ENCODE data around the gene DGUOK.
"Not testable (repeated sequence)": the region's sequence is repeated elsewhere in the genome, so short reads cannot be mapped to it uniquely, and the experiment has no call there.

Gene DGUOK

DNA sequence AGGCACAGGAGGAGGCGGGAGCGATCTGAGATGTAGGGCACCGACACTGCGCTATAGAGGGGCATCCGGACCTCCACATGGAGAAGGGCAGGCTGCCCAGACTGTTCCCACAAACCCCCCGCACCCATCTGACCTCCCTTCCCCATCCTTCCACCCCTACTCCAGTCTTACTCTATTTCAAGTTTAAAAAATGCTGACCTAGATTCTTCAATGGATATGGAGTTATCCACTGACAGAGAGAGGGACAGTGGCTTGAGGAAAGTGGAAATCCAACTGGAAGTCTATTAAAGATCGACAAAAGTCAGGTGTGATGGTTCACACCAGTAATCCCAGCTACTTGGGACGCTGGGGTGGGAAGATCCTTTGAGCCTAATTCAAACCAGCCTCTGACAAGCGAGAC is 5.1 kb upstream of the DGUOK start:
- no peak for DNase-seq (ENCODE audit: low read depth)

DNA sequence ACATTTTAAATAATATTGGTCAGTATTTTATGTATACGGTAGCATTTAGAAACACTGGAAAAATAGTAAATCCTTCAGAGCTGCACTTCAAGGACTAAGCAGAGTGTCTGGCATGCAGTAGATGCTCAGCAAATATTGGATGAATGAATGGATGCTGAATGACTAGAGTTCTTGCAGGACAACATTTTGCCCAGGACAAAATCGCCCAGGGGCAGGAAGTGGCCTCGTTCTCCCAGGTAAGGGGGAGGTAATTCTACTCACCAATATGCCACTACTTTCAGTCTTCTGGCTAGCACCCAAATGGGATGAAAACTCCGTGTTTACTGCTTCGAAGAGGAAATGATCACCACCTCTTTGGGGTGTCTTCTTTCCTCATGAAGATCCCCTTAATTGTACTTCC is 4.0 kb upstream of the DGUOK start:
- no peak for DNase-seq (ENCODE audit: low read depth)

DNA sequence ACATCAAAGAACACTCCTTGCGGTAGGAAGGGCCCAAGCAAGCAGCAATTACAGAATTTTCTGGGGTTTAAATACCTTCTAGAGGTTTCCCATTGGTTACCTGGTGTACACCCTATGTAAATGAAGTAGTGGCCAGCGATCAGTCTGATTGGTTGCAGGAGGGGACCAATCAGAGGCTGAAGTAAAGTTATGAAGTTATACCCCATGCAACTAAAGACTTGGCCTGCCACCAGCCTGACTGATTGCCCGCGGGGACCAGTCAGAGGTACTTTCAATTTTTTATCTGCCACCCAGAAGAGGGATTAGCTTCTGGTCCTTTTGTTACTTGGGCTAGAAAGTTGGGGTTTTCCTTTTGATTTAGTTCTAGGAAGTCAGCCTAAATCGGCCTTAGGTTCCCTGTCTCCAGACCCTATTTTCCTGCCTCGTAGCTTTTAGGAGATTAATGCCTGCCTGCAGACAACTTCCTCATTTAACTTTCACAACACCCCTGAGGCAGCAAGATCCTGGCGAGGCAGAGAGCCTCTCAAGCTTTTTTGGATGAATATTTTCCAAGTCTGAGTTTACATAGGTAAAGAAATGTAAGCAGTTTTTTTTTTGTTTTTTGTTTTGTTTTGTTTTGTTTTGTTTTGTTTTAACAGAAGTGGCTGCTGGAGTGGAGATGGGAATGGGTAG is 1.5 kb upstream of the DGUOK start:
- no peak for DNase-seq (ENCODE audit: low read depth)

DNA sequence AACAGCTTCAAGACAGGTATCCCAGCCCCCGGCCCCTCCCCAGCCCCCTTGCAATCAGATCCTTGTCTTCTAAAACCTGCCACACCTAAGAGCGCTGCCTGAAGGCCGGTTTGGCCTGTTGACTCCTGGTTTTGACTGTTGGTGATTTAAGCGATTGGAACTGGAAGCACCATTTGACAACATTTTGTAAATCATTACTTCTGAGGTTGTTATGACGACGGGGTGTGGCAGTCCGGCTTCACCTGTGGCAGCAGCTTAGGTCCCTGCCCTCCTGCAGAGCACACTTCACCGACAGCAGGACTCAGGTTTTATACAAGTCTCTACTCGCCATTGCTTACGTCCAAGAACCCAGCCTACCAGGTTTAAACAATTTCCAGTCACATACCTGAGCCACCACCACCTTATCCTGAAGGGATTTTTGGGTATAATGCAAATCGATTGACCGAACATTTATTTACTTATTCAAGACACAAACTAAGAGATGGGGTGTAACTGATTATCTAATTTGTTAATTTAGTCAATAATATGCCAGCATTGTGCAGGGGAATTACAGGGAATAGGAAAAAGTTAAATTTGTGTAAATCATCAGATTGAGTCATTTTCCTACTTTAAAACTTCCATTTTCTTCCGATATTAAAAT is 707 bp upstream of the DGUOK start:
- no peak for DNase-seq (ENCODE audit: low read depth)

DNA sequence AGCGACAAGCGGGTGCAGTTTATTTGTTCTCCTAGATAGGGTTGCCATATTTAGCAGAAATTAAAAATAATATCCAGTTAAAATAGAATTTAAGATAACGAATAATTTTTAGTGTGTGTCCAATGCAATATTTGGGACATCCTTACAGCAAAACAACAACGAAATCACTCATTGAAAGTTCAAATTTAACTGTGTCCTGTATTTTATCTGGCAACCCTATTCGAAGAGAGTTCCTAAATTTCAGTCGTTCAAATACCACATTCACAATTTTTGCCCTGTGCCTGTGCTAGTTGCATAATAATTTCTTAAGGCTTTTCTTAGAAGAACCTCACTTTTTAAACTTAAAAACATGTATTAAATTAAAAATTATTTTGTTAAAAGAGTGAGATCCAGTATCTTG is 664 bp downstream of the DGUOK start:
- no peak for DNase-seq (ENCODE audit: low read depth)

- no peak for DNase-seq (ENCODE audit: low read depth)
Measured at GRCh38 chr2:73928963-73929347, 2.3 kb downstream of the DGUOK start.

GRCh38 chr2:73930386-73930785 is 3.7 kb downstream of the DGUOK start:
- no peak for DNase-seq (ENCODE audit: low read depth)

GRCh38 chr2:73931531-73932500 is 5.1 kb downstream of the DGUOK start:
- no peak for DNase-seq (ENCODE audit: low read depth)

DNA sequence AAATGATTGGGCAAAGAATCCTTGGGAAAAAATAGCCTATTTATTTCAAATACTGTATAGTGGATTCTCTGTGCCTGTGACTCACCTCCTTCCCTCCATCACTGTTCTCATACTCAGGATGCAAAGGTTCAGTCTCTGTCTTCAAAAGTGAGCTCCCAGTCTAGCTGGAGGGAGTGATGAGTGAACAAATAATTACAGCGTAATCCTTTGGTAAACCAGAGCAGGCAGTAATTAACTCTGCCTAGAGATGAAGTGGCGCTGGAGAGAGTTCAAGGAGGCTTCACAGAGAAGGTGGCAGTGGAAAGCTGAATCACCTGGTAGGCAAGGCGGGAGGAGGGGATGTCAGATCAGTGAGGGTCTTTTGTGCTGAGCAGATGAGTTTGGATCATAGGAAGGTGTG is 6.5 kb downstream of the DGUOK start:
- DNase-seq (ENCODE audit: low read depth): no peak

- DNase-seq (ENCODE audit: low read depth): no peak
Measured at GRCh38 chr2:73935641-73936040, 9.0 kb downstream of the DGUOK start.

GRCh38 chr2:73937103-73937885 is 10.6 kb downstream of the DGUOK start:
- no peak for DNase-seq (ENCODE audit: low read depth)

DNA sequence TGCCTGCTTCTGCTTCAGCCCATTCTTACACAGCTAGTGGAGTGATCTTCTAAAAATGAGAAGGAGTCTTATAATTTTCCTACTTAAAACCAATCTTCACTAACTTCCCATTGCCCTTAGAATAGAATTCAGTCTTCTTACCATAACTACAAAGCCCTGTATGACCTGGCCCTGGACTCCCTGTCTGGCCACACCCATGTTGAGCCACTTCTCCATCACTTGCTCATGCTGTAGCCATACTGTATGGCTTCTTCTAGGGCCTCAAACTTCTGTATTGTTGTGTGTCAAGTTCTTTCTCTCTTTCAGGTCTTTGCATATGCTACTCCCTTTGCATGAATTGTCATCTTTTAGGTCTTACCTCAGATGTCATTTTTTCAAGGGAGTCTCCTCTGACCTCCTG is 11.2 kb downstream of the DGUOK start:
- DNase-seq (ENCODE audit: low read depth): no peak

GRCh38 chr2:73938718-73939352 is 12.2 kb downstream of the DGUOK start:
- DNase-seq (ENCODE audit: low read depth): no peak

- DNase-seq (ENCODE audit: low read depth): no peak
Measured at GRCh38 chr2:73939419-73939818, 12.7 kb downstream of the DGUOK start.

DNA sequence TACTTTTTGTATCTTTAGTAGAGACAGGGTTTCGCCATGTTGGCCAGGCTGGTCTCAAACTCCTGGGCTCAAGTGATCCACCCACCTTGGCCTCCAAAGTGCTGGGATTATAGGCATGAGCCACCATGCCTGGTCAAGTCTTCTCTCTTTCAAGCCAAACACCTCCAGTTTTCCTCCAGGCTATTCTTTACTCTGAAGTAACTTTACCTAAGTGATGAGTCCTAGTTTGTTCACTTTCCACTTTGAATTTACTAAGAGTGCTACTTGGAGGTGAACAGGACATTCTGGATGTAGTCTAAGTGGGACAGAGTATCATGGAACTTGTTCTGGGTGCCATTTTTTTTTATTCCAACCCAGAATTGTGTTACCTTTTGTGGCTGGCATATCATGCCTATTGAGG is 13.4 kb downstream of the DGUOK start:
- DNase-seq (ENCODE audit: low read depth): not testable (repeated sequence)

DNA sequence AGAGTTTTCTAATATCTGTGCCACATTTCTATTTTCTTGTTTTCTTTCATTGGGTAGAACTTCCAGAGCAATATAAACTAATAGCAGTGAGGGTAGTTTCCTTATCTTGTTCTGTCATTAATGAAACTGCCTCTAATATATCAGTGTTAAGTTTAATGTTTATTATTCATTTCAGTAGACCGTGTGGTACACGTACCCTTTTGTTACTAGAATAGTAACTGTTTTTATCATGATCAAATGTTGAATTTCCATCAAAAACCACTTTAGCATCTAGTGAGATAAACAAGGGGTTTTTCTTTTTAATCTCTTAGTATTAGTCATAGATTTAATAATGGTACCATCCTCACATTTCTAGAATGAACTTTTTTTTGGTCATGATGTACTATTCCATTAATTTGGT is 16.0 kb downstream of the DGUOK start:
- no peak for DNase-seq (ENCODE audit: low read depth)

GRCh38 chr2:73944714-73945113 is 18.0 kb downstream of the DGUOK start:
- no peak for DNase-seq (ENCODE audit: low read depth)

DNA sequence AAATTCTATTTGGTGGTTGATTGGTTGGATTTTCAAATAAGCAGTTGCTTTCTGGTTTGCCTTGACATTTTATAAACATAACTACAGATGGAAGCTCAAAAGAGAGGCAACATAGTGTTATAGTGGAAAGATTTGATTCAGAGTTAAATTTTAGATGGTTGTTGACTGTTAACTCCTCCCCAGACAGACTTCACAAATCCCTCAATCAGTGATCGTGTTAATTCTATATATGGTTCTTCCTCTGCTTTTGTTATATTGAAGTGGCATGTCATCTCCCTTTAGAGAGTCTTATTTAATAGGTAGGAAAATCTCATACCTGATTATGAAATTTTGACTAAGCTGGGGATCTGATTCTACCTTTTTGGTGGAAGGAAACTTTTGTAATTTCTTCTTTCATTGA is 19.5 kb downstream of the DGUOK start:
- no peak for DNase-seq (ENCODE audit: low read depth)

- DNase-seq (ENCODE audit: low read depth): no peak
Measured at GRCh38 chr2:73946666-73947065, 20.0 kb downstream of the DGUOK start.

GRCh38 chr2:73947412-73948018 is 20.8 kb downstream of the DGUOK start:
- DNase-seq (ENCODE audit: low read depth): no peak

- DNase-seq (ENCODE audit: low read depth): no peak
Measured at GRCh38 chr2:73949802-73950201, 23.1 kb downstream of the DGUOK start.

All from stimulated activated CD8-positive, alpha-beta memory T cell treated with anti-CD3 and anti-CD28 coated beads, Interleukin-7, amount 100 ng/mL, for 24 hours (primary cell).